GM12873 (cell line): ENCODE results near the gene CTNND2.

Experiments
- CTCF ChIP-seq: IDR thresholded peaks from 2 replicates; pipeline ENCODE4 v1.5.1; 2012; ENCODE audit warnings: low read depth, mild to moderate bottlenecking, moderate library complexity, low read length, control low read depth; ENCODE audit not compliant: insufficient read depth; ENCODE audit errors: missing control alignments

Gene CTNND2

GRCh38 chr5:11293523-11293922 lies 610.7 kb downstream of the CTNND2 start:
- TF ChIP-seq CTCF, result no peak

- TF ChIP-seq CTCF, result no peak
Observed at GRCh38 chr5:11292648-11293356, 611.4 kb downstream of the CTNND2 start.

- no peak for TF ChIP-seq CTCF
Observed at GRCh38 chr5:11289733-11290132, 614.5 kb downstream of the CTNND2 start.

GRCh38 chr5:11289208-11289607 lies 615.0 kb downstream of the CTNND2 start:
- no peak for TF ChIP-seq CTCF

GRCh38 chr5:11281842-11282241 lies 622.4 kb downstream of the CTNND2 start:
- no peak for TF ChIP-seq CTCF

GRCh38 chr5:11277323-11277722 lies 626.9 kb downstream of the CTNND2 start:
- TF ChIP-seq CTCF, result no peak

- TF ChIP-seq CTCF, result no peak
Observed at GRCh38 chr5:11273180-11273903, 630.9 kb downstream of the CTNND2 start.
